IMR-90 (cell line): Measurements from ENCODE around the gene IRS4.

Experiments used
- BHLHE40 ChIP-seq: fragments of 150-350 bp; IDR thresholded peaks from 2 replicates; pipeline ENCODE4 v1.6.1; 2016; ENCODE audit warnings: mild to moderate bottlenecking, low read depth, low read length
- CEBPB ChIP-seq: IDR thresholded peaks from 2 replicates; pipeline ENCODE4 v1.6.1; 2012; ENCODE audit warnings: low read depth, low read length, improper control_type of control experiment
- MAFK ChIP-seq: IDR thresholded peaks from 2 replicates; pipeline ENCODE4 v1.6.1; 2012; ENCODE audit warnings: low read depth, low read length, improper control_type of control experiment
- MAZ ChIP-seq: IDR thresholded peaks from 2 replicates; pipeline ENCODE4 v1.6.1; 2012; ENCODE audit warnings: low read depth, mild to moderate bottlenecking, low read length, improper control_type of control experiment, moderate library complexity, borderline replicate concordance
- MXI1 ChIP-seq: IDR thresholded peaks from 2 replicates; pipeline ENCODE4 v1.6.1; 2012; ENCODE audit warnings: low read depth, mild to moderate bottlenecking, low read length, moderate library complexity, borderline replicate concordance
- NFE2L2 ChIP-seq: fragments of 150-350 bp; IDR thresholded peaks from 2 replicates; pipeline ENCODE4 v1.6.1; 2016; ENCODE audit warnings: low read depth, mild to moderate bottlenecking, low read length
- POLR2A ChIP-seq: IDR thresholded peaks from 2 replicates; pipeline ENCODE4 v1.6.1; 2012; ENCODE audit warnings: mild to moderate bottlenecking, low read depth, low read length
- RAD21 ChIP-seq: IDR thresholded peaks from 2 replicates; pipeline ENCODE4 v1.6.1; 2012; ENCODE audit warnings: low read length, improper control_type of control experiment
- RCOR1 ChIP-seq: IDR thresholded peaks from 2 replicates; pipeline ENCODE4 v1.6.1; 2012; ENCODE audit warnings: mild to moderate bottlenecking, low read length, improper control_type of control experiment; ENCODE audit not compliant: insufficient replicate concordance
- RFX5 ChIP-seq: IDR thresholded peaks from 2 replicates; pipeline ENCODE4 v1.8.0; 2012; ENCODE audit warnings: low read depth, mild to moderate bottlenecking, low read length, moderate library complexity
- SMC3 ChIP-seq: fragments of 150-350 bp; IDR thresholded peaks from 2 replicates; pipeline ENCODE4 v1.6.1; 2016; ENCODE audit warnings: low read depth, mild to moderate bottlenecking, antibody characterized with exemption, low read length, moderate library complexity
- USF2 ChIP-seq: fragments of 150-350 bp; IDR thresholded peaks from 2 replicates; pipeline ENCODE4 v1.6.1; 2017; ENCODE audit warnings: mild to moderate bottlenecking, antibody characterized with exemption, low read length, low read depth
- TF ChIP-seq, protein P1 (sequence below): conservative IDR thresholded peaks from 2 replicates; pipeline ENCODE4 v1.5.1; 2012; ENCODE audit warnings: mild to moderate bottlenecking, low read depth, low read length, improper control_type of control experiment

GRCh38 chrX:108732630-108733321 is 3.6 kb downstream of the IRS4 start:
- TF ChIP-seq, protein P1, sequence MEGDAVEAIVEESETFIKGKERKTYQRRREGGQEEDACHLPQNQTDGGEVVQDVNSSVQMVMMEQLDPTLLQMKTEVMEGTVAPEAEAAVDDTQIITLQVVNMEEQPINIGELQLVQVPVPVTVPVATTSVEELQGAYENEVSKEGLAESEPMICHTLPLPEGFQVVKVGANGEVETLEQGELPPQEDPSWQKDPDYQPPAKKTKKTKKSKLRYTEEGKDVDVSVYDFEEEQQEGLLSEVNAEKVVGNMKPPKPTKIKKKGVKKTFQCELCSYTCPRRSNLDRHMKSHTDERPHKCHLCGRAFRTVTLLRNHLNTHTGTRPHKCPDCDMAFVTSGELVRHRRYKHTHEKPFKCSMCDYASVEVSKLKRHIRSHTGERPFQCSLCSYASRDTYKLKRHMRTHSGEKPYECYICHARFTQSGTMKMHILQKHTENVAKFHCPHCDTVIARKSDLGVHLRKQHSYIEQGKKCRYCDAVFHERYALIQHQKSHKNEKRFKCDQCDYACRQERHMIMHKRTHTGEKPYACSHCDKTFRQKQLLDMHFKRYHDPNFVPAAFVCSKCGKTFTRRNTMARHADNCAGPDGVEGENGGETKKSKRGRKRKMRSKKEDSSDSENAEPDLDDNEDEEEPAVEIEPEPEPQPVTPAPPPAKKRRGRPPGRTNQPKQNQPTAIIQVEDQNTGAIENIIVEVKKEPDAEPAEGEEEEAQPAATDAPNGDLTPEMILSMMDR: no peak
- TF ChIP-seq RAD21 (no peak), RFX5 (no peak), POLR2A (no peak), RCOR1 (no peak), BHLHE40 (no peak), MXI1 (no peak), SMC3 (no peak), MAZ (no peak), USF2 (no peak), CEBPB (no peak), NFE2L2 (no peak), MAFK (no peak)
